T-helper 1 cell treated with Interleukin-12 subunit alpha and Interleukin-12 subunit beta and Interleukin-4 antibody, amounts not matched to agents 30 μg/mL and 1 μg/mL, for 36 hours (primary cell): Measurements from ENCODE around the gene EVL.

Experiments
- H3K27ac Mint-ChIP-seq: one replicate; pipeline ENCODE4 v1.8.0; 2021; ENCODE audit warnings: mild to moderate bottlenecking, mixed read lengths
- H3K27me3 Mint-ChIP-seq: one replicate; pipeline ENCODE4 v1.8.0; 2021; ENCODE audit warnings: low read depth, mixed read lengths
- H3K36me3 Mint-ChIP-seq: one replicate; pipeline ENCODE4 v1.8.0; 2021; ENCODE audit warnings: low read depth, mixed read lengths
- H3K4me1 Mint-ChIP-seq: one replicate; pipeline ENCODE4 v1.8.0; 2021; ENCODE audit warnings: low read depth, mixed read lengths
- H3K4me3 Mint-ChIP-seq: one replicate; pipeline ENCODE4 v1.8.0; 2021; ENCODE audit warnings: mild to moderate bottlenecking, moderate library complexity, mixed read lengths
- H3K9me3 Mint-ChIP-seq: one replicate; pipeline ENCODE4 v1.8.0; 2021; ENCODE audit warnings: mixed read lengths

EVL gene

GRCh38 chr14:100078997-100079725, 13.9 kb downstream of the EVL start:
- Mint-ChIP-seq H3K9me3 (no peaks in the 10 kb centered on the region), H3K36me3 (peaks cover 69% of the 10 kb centered on the region), H3K27me3 (no peaks in the 10 kb centered on the region), H3K4me1 (peaks cover 90% of the 10 kb centered on the region), H3K27ac (peak overlapping the region; percentile 97), H3K4me3 (peak overlapping the region; percentile 85)

- H3K4me3 Mint-ChIP-seq, result peak overlapping the region; percentile 85
- H3K4me1 Mint-ChIP-seq, result peaks cover 90% of the 10 kb centered on the region
- no peaks in the 10 kb centered on the region for H3K9me3 Mint-ChIP-seq
- H3K36me3 Mint-ChIP-seq, result peaks cover 68% of the 10 kb centered on the region
- H3K27ac Mint-ChIP-seq, result peak overlapping the region; percentile 97
- H3K27me3 Mint-ChIP-seq, result no peaks in the 10 kb centered on the region
Observed at GRCh38 chr14:100079726-100080005, 14.4 kb downstream of the EVL start.

- H3K9me3 Mint-ChIP-seq, result no peaks in the 10 kb centered on the region
- H3K36me3 Mint-ChIP-seq, result peaks cover 68% of the 10 kb centered on the region
- peaks cover 90% of the 10 kb centered on the region for H3K4me1 Mint-ChIP-seq
- no peaks in the 10 kb centered on the region for H3K27me3 Mint-ChIP-seq
- H3K27ac Mint-ChIP-seq, result peak overlapping the region; percentile 97
- peak overlapping the region; percentile 85 for H3K4me3 Mint-ChIP-seq
Observed at GRCh38 chr14:100080206-100080605, 15.0 kb downstream of the EVL start.

- peak overlapping the region; percentile 92 for H3K27ac Mint-ChIP-seq
- H3K4me1 Mint-ChIP-seq, result peaks cover 84% of the 10 kb centered on the region
- no peaks in the 10 kb centered on the region for H3K27me3 Mint-ChIP-seq
Observed at GRCh38 chr14:100081997-100082625, 16.9 kb downstream of the EVL start.

GRCh38 chr14:100082723-100083122, 17.5 kb downstream of the EVL start:
- Mint-ChIP-seq H3K9me3 (no peaks in the 10 kb centered on the region), H3K36me3 (peaks cover 67% of the 10 kb centered on the region), H3K4me1 (peaks cover 82% of the 10 kb centered on the region), H3K4me3 (peak overlapping the region; percentile 82), H3K27ac (peak overlapping the region; percentile 92), H3K27me3 (no peaks in the 10 kb centered on the region)

More at GRCh38 chr14:100081997-100082625, 16.9 kb downstream of the EVL start:
- Mint-ChIP-seq H3K9me3 (no peaks in the 10 kb centered on the region), H3K4me3 (peak overlapping the region; percentile 82), H3K36me3 (peaks cover 65% of the 10 kb centered on the region)

GRCh38 chr14:100083706-100084105, 18.5 kb downstream of the EVL start:
- H3K9me3 Mint-ChIP-seq, result no peaks in the 10 kb centered on the region
- no peaks in the 10 kb centered on the region for H3K27me3 Mint-ChIP-seq
- H3K36me3 Mint-ChIP-seq, result peaks cover 71% of the 10 kb centered on the region
- H3K4me3 Mint-ChIP-seq, result peak overlapping the region; percentile 82
- H3K27ac Mint-ChIP-seq, result peak overlapping the region; percentile 92
- H3K4me1 Mint-ChIP-seq, result peaks cover 83% of the 10 kb centered on the region

- Mint-ChIP-seq H3K36me3 (peaks cover 71% of the 10 kb centered on the region), H3K9me3 (no peaks in the 10 kb centered on the region), H3K4me3 (peak overlapping the region; percentile 82), H3K27ac (peak overlapping the region; percentile 92), H3K4me1 (peaks cover 82% of the 10 kb centered on the region), H3K27me3 (no peaks in the 10 kb centered on the region)
Observed at GRCh38 chr14:100084591-100084990, 19.4 kb downstream of the EVL start.

GRCh38 chr14:100085462-100085861, 20.2 kb downstream of the EVL start:
- Mint-ChIP-seq H3K27ac (peak overlapping the region; percentile 41), H3K27me3 (no peaks in the 10 kb centered on the region)

GRCh38 chr14:100086361-100086760, 21.1 kb downstream of the EVL start:
- no peaks in the 10 kb centered on the region for H3K9me3 Mint-ChIP-seq
- peaks cover 71% of the 10 kb centered on the region for H3K36me3 Mint-ChIP-seq
- peak overlapping the region; percentile 36 for H3K4me3 Mint-ChIP-seq
- H3K27ac Mint-ChIP-seq, result peak overlapping the region; percentile 62
- peaks cover 79% of the 10 kb centered on the region for H3K4me1 Mint-ChIP-seq
- H3K27me3 Mint-ChIP-seq, result no peaks in the 10 kb centered on the region

More at GRCh38 chr14:100085462-100085861, 20.2 kb downstream of the EVL start:
- H3K9me3 Mint-ChIP-seq, result no peaks in the 10 kb centered on the region
- peaks cover 69% of the 10 kb centered on the region for H3K36me3 Mint-ChIP-seq
- H3K4me3 Mint-ChIP-seq, result peak overlapping the region; percentile 12
- peaks cover 80% of the 10 kb centered on the region for H3K4me1 Mint-ChIP-seq

GRCh38 chr14:100088226-100088625, 23.0 kb downstream of the EVL start:
- H3K4me1 Mint-ChIP-seq, result peaks cover 73% of the 10 kb centered on the region
- peaks cover 71% of the 10 kb centered on the region for H3K36me3 Mint-ChIP-seq
- no peak overlapping the region for H3K4me3 Mint-ChIP-seq
- H3K27me3 Mint-ChIP-seq, result no peaks in the 10 kb centered on the region
- H3K27ac Mint-ChIP-seq, result no peak overlapping the region
- no peaks in the 10 kb centered on the region for H3K9me3 Mint-ChIP-seq

- Mint-ChIP-seq H3K36me3 (peaks cover 71% of the 10 kb centered on the region), H3K27me3 (no peaks in the 10 kb centered on the region), H3K27ac (peak overlapping the region; percentile 15), H3K4me3 (peak overlapping the region; percentile 6), H3K9me3 (no peaks in the 10 kb centered on the region), H3K4me1 (peaks cover 68% of the 10 kb centered on the region)
Observed at GRCh38 chr14:100091386-100091785, 26.2 kb downstream of the EVL start.

- Mint-ChIP-seq H3K36me3 (peaks cover 71% of the 10 kb centered on the region), H3K9me3 (no peaks in the 10 kb centered on the region), H3K4me3 (no peak overlapping the region), H3K4me1 (peaks cover 71% of the 10 kb centered on the region), H3K27me3 (no peaks in the 10 kb centered on the region), H3K27ac (no peak overlapping the region)
Observed at GRCh38 chr14:100092832-100093231, 27.6 kb downstream of the EVL start.

- Mint-ChIP-seq H3K27ac (peak overlapping the region; percentile 55), H3K36me3 (peaks cover 70% of the 10 kb centered on the region), H3K4me1 (peaks cover 71% of the 10 kb centered on the region)
Observed at GRCh38 chr14:100093319-100093718, 28.1 kb downstream of the EVL start.

GRCh38 chr14:100096656-100097055, 31.4 kb downstream of the EVL start:
- Mint-ChIP-seq H3K4me1 (peaks cover 68% of the 10 kb centered on the region), H3K27ac (no peak overlapping the region), H3K27me3 (no peaks in the 10 kb centered on the region), H3K4me3 (no peak overlapping the region), H3K36me3 (peaks cover 64% of the 10 kb centered on the region), H3K9me3 (no peaks in the 10 kb centered on the region)

More at GRCh38 chr14:100093319-100093718, 28.1 kb downstream of the EVL start:
- no peaks in the 10 kb centered on the region for H3K9me3 Mint-ChIP-seq
- no peaks in the 10 kb centered on the region for H3K27me3 Mint-ChIP-seq
- no peak overlapping the region for H3K4me3 Mint-ChIP-seq

GRCh38 chr14:100098171-100098570, 32.9 kb downstream of the EVL start:
- Mint-ChIP-seq H3K4me3 (peak overlapping the region; percentile 0), H3K4me1 (peaks cover 70% of the 10 kb centered on the region), H3K36me3 (peaks cover 68% of the 10 kb centered on the region), H3K27me3 (no peaks in the 10 kb centered on the region), H3K9me3 (no peaks in the 10 kb centered on the region), H3K27ac (peak overlapping the region; percentile 75)
